Osteocyte (in vitro differentiated cells): ENCODE data around the gene CTNNA2. TPM values are rescaled to one million over a fixed set of nuclear protein-coding genes. Genes with fewer than 3 reads are reported as not detected.

Experiments used
- DNase-seq: peaks from one replicate; pipeline ENCODE4 v3.0.0; 2021; ENCODE audit warnings: mixed read lengths; ENCODE audit not compliant: unreplicated experiment; ENCODE audit errors: extremely low spot score
- H3K27ac Mint-ChIP-seq: one replicate; pipeline ENCODE4 v1.8.0; 2021; ENCODE audit warnings: mild to moderate bottlenecking, mixed read lengths; ENCODE audit not compliant: unreplicated experiment
- H3K27me3 Mint-ChIP-seq: one replicate; pipeline ENCODE4 v1.8.0; 2021; ENCODE audit warnings: mixed read lengths; ENCODE audit not compliant: unreplicated experiment
- H3K36me3 Mint-ChIP-seq: one replicate; pipeline ENCODE4 v1.8.0; 2021; ENCODE audit warnings: mixed read lengths; ENCODE audit not compliant: unreplicated experiment
- H3K4me1 Mint-ChIP-seq: one replicate; pipeline ENCODE4 v1.8.0; 2021; ENCODE audit warnings: mixed read lengths; ENCODE audit not compliant: unreplicated experiment
- H3K4me3 Mint-ChIP-seq: one replicate; pipeline ENCODE4 v1.8.0; 2021; ENCODE audit warnings: mild to moderate bottlenecking, moderate library complexity, mixed read lengths; ENCODE audit not compliant: unreplicated experiment
- H3K9me3 Mint-ChIP-seq: one replicate; pipeline ENCODE4 v1.8.0; 2021; ENCODE audit warnings: mixed read lengths; ENCODE audit not compliant: unreplicated experiment
- total RNA-seq: library from RNA; stranded (reverse); gene quantifications from 2 replicates; pipeline ENCODE4 v1.2.1, GENCODE V29; 2021
- TF ChIP-seq, protein P1 (sequence below): fragments of 200-600 bp; sonication (generic); IDR thresholded peaks from 2 replicates; pipeline ENCODE4 v1.5.0; 2021; ENCODE audit warnings: antibody characterized with exemption, mild to moderate bottlenecking, moderate library complexity

Gene CTNNA2
- total RNA-seq, 1 donor from 2014 or later: not detected

- Mint-ChIP-seq H3K9me3 (peaks cover 14% of the 10 kb centered on the region), H3K4me1 (no peaks in the 10 kb centered on the region), H3K27me3 (no peaks in the 10 kb centered on the region), H3K4me3 (no peak overlapping the region), H3K27ac (no peak overlapping the region), H3K36me3 (no peaks in the 10 kb centered on the region)
- DNase-seq: no peak
- TF ChIP-seq, protein P1, sequence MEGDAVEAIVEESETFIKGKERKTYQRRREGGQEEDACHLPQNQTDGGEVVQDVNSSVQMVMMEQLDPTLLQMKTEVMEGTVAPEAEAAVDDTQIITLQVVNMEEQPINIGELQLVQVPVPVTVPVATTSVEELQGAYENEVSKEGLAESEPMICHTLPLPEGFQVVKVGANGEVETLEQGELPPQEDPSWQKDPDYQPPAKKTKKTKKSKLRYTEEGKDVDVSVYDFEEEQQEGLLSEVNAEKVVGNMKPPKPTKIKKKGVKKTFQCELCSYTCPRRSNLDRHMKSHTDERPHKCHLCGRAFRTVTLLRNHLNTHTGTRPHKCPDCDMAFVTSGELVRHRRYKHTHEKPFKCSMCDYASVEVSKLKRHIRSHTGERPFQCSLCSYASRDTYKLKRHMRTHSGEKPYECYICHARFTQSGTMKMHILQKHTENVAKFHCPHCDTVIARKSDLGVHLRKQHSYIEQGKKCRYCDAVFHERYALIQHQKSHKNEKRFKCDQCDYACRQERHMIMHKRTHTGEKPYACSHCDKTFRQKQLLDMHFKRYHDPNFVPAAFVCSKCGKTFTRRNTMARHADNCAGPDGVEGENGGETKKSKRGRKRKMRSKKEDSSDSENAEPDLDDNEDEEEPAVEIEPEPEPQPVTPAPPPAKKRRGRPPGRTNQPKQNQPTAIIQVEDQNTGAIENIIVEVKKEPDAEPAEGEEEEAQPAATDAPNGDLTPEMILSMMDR: no peak
Measured at GRCh38 chr2:80473069-80473468, 960.2 kb downstream of the CTNNA2 start.

DNA sequence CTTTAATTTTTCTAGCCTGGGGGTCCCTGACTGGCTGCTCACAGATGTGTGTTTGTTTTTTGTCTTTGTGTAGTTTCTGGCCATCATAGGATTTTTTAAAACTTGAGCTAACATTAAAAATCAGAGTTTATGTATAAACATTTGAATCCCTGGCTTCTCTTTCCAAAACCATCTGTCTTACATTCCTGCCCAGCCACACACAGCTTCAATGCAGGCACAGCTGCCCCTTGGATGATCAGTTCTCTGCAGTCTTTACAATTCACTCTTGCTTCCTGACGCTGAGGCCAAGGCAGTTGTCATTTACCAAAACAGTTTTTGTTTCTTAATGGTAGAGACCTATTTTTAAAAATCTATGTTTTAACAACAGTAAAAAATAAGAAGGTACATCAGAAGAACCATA, 960.9 kb downstream of the CTNNA2 start:
- Mint-ChIP-seq H3K4me3 (no peak overlapping the region), H3K36me3 (no peaks in the 10 kb centered on the region), H3K9me3 (peaks cover 17% of the 10 kb centered on the region), H3K27me3 (no peaks in the 10 kb centered on the region), H3K27ac (no peak overlapping the region), H3K4me1 (no peaks in the 10 kb centered on the region)
- no peak for DNase-seq
- TF ChIP-seq, protein P1: no peak

- TF ChIP-seq, protein P1: no peak
- H3K9me3 Mint-ChIP-seq: peaks cover 11% of the 10 kb centered on the region
- H3K4me1 Mint-ChIP-seq: no peaks in the 10 kb centered on the region
- no peak for DNase-seq
- H3K27me3 Mint-ChIP-seq: no peaks in the 10 kb centered on the region
- no peak overlapping the region for H3K27ac Mint-ChIP-seq
- H3K4me3 Mint-ChIP-seq: no peak overlapping the region
- H3K36me3 Mint-ChIP-seq: no peaks in the 10 kb centered on the region
Measured at GRCh38 chr2:80475970-80476369, 963.1 kb downstream of the CTNNA2 start.

- no peak overlapping the region for H3K27ac Mint-ChIP-seq
- no peaks in the 10 kb centered on the region for H3K36me3 Mint-ChIP-seq
- TF ChIP-seq, protein P1: no peak
- H3K4me3 Mint-ChIP-seq: no peak overlapping the region
- no peaks in the 10 kb centered on the region for H3K4me1 Mint-ChIP-seq
- DNase-seq: no peak
- peaks cover 5% of the 10 kb centered on the region for H3K9me3 Mint-ChIP-seq
- H3K27me3 Mint-ChIP-seq: no peaks in the 10 kb centered on the region
Measured at GRCh38 chr2:80476535-80477117, 963.8 kb downstream of the CTNNA2 start.

GRCh38 chr2:80482276-80482675, 969.4 kb downstream of the CTNNA2 start:
- H3K4me3 Mint-ChIP-seq: no peak overlapping the region
- peaks cover 4% of the 10 kb centered on the region for H3K9me3 Mint-ChIP-seq
- no peaks in the 10 kb centered on the region for H3K27me3 Mint-ChIP-seq
- H3K36me3 Mint-ChIP-seq: no peaks in the 10 kb centered on the region
- TF ChIP-seq, protein P1: no peak
- no peaks in the 10 kb centered on the region for H3K4me1 Mint-ChIP-seq
- no peak for DNase-seq
- H3K27ac Mint-ChIP-seq: no peak overlapping the region
